ENCODE results near the gene ARID3A. TPM values are rescaled to one million over a fixed set of nuclear protein-coding genes. Genes with fewer than 3 reads are reported as not detected.
A peak's percentile ranks its signal among the peaks of the same experiment; 100 is the strongest.

ARID3A gene
- total and polyA plus RNA-seq, 8 donors: 20.6 to 35.7 (median 23.6) TPM

DNA sequence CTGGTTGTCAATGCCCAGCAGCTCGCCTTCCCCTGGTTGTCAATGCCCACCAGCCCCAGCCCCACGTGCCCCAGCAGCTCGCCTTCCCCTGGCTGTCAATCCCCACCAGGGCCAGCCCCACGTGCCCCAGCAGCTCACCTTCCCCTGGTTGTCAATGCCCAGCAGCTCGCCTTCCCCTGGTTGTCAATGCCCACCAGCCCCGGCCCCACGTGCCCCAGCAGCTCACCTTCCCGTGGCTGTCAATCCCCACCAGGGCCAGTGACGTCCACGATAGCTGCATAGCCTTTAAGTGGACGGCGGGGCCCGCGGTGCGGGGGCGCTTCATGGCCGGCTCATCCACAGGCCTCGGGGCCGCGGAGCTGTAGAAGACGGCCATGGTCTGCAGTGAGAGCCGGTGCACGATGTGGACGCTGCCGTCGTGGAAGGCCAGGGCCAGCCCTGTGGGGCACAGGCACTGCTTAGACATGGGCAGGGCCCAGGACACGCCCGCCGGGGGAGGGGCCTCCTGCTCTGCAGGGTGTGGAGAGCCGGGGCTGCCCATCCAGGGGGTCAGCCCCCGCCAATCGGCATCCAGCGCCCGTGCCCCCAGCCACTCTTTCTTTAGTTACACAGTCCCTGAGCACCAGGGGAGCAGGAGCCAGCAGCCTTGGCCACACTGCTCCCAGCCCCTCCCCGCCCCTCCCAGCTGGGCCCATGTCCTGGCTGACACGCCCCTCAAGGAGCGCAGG lies 46.0 kb upstream of the ARID3A start:
- Histone ChIP-seq H3K27me3 (no peaks in the 10 kb centered on the region), H3K36me3 (peaks cover 0 to 76% of the 10 kb centered on the region in 2 donors), H3K27ac (no peak overlapping the region), H3K9me3 (no peaks in the 10 kb centered on the region), H3K4me3 (no peak overlapping the region), H3K4me1 (no peaks in the 10 kb centered on the region)
- ATAC-seq (no peak), DNase-seq (no peak)
- TF ChIP-seq, protein P1, sequence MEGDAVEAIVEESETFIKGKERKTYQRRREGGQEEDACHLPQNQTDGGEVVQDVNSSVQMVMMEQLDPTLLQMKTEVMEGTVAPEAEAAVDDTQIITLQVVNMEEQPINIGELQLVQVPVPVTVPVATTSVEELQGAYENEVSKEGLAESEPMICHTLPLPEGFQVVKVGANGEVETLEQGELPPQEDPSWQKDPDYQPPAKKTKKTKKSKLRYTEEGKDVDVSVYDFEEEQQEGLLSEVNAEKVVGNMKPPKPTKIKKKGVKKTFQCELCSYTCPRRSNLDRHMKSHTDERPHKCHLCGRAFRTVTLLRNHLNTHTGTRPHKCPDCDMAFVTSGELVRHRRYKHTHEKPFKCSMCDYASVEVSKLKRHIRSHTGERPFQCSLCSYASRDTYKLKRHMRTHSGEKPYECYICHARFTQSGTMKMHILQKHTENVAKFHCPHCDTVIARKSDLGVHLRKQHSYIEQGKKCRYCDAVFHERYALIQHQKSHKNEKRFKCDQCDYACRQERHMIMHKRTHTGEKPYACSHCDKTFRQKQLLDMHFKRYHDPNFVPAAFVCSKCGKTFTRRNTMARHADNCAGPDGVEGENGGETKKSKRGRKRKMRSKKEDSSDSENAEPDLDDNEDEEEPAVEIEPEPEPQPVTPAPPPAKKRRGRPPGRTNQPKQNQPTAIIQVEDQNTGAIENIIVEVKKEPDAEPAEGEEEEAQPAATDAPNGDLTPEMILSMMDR (IDR thresholded peaks at IDR 0.05): no peak
- intact Hi-C loops (cut with DNase I): no loop called here

DNA sequence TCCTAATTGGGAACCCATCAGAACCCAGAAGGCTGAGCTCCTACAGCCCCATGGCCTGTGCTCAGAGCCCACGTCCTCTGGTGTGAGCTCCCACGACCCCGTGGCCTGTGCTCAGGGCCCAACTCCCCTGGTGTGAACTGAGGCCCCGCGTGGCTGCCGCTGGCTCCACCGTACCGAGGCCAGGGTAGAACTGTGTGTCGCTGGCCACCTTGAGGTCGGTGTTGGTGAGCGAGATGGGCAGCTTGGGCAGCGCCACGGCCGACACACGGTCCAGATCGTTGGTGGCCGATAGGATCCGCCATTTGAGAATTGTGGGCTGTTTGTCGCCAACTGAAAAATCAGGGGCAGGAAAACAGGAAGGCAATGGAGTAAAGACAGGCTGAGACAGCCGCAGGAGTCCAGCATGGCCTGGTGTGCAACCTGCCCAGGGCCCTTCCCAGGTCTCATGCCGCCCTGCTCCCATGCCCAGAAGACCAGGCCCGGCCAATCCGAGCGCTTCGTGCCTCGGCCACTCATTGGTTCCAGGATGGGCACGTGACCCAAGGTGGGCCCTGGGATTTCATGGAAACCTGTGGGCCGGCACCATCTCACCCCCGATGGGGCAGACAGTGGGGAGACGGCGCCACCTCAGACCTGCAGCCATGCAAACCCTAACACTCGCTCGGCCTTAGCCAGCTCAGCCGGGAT lies 44.3 kb upstream of the ARID3A start:
- TF ChIP-seq, protein P1 (IDR thresholded peaks at IDR 0.05): no peak
- Histone ChIP-seq H3K36me3 (peaks cover 0 to 76% of the 10 kb centered on the region in 2 donors), H3K9me3 (no peaks in the 10 kb centered on the region), H3K27me3 (no peaks in the 10 kb centered on the region), H3K4me3 (no peak overlapping the region), H3K27ac (no peak overlapping the region), H3K4me1 (no peaks in the 10 kb centered on the region)
- no peak for DNase-seq
- no peak for ATAC-seq
- intact Hi-C loops (cut with DNase I): no loop called here

DNA sequence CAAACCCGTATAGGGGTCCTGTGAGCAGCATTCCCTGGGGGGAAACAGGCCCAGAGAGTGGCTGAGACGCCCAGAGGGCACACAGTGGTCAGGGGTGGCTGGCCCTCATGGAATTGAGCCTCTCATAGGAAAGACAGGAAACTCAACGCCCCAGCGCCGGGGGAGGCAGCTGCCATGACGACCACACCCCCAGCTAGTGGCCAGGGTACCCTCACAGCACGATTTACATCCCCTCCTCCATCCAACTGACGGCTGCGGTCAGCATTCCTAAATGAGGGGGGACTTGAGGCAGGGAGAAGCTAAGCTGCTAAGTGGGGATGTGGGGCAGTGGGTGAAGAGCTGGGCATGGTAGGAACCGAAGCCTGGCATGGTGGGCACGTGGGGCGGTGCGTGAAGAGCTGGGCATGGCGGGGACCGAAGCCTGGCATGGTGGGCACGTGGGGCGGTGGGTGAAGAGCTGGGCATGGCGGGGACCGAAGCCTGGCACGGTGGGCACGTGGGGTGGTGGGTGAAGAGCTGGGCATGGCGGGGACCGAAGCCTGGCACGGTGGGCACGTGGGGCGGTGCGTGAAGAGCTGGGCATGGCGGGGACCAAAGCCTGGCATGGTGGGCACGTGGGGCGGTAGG lies 42.9 kb upstream of the ARID3A start:
- intact Hi-C loops (cut with DNase I): no loop called here
- H3K27me3 ChIP-seq: no peaks in the 10 kb centered on the region
- ATAC-seq: no peak
- no peak overlapping the region for H3K4me3 ChIP-seq
- no peak for DNase-seq
- TF ChIP-seq, protein P1 (IDR thresholded peaks at IDR 0.05): no peak
- H3K36me3 ChIP-seq: peaks cover 0 to 81% of the 10 kb centered on the region in 2 donors
- H3K27ac ChIP-seq: no peak overlapping the region
- H3K4me1 ChIP-seq: no peaks in the 10 kb centered on the region
- no peaks in the 10 kb centered on the region for H3K9me3 ChIP-seq

DNA sequence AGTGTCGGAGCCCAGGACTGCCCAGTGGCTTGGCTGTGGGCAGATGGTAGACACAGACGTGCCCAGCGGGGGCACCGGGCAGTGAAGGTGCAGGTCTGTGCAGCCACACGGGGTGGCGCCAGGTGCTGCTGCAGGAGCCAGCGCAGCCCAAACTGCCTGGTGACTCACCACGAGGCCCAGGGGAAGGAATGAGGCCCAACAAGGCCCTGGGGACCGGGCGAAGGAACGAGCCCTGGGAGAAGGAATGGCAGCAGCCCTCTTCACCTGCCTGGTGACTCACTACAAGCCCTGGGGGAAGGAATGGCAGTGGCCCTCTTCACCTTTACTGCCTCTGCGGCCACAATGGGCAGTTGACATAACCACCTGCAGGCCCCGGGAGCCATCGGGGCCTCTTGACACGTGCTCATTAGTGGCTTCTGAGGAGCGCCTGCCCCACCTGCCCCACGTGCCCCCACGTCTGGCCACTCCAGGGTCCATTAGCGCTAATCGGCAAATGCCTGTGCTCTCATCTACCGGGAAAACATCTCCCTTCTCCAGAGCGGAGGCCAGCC lies 42.1 kb upstream of the ARID3A start:
- intact Hi-C loops (cut with DNase I): no loop called here
- H3K4me3 ChIP-seq: no peak overlapping the region
- H3K9me3 ChIP-seq: no peaks in the 10 kb centered on the region
- no peaks in the 10 kb centered on the region for H3K27me3 ChIP-seq
- ATAC-seq (peak; percentile 93), DNase-seq (peak in 1 of 4 donors; percentile 77)
- H3K36me3 ChIP-seq: peaks cover 0 to 89% of the 10 kb centered on the region in 2 donors
- H3K4me1 ChIP-seq: no peaks in the 10 kb centered on the region
- H3K27ac ChIP-seq: no peak overlapping the region
- TF ChIP-seq, protein P1 (IDR thresholded peaks at IDR 0.05): no peak

All from left lung (tissue), 10 donors.